T-helper 17 cell (primary cell): ENCODE results near the gene ZCCHC9. TPM values are rescaled to one million over a fixed set of nuclear protein-coding genes. Genes with fewer than 3 reads are reported as not detected.
"Not testable (repeated sequence)": the region's sequence is repeated elsewhere in the genome, so short reads cannot be mapped to it uniquely, and the experiment has no call there.

ENCODE experiments used
- ATAC-seq: fragments of 150-1000 bp; cut with Tn5 transposase; 2 replicates; pipeline ENCODE4 v1.10.0; 2021; ENCODE audit warnings: mild to moderate bottlenecking, moderate library complexity
- DNase-seq, 3 donors: peaks; one replicate each; pipeline versions ENCODE4 v3.0.0 to v3.0.0-alpha.2; 2020 to 2021
- H3K9me3 ChIP-seq: one replicate; pipeline ENCODE4 v1.7.0; 2013; ENCODE audit warnings: low read length, mild to moderate bottlenecking; ENCODE audit not compliant: control insufficient read depth, poor library complexity, severe bottlenecking
- H3K27ac Mint-ChIP-seq: one replicate; pipeline ENCODE4 v1.8.0; 2022; ENCODE audit warnings: mild to moderate bottlenecking, moderate library complexity, mixed read lengths
- H3K27me3 Mint-ChIP-seq: one replicate; pipeline ENCODE4 v1.8.0; 2022; ENCODE audit warnings: mixed read lengths
- H3K36me3 Mint-ChIP-seq: one replicate; pipeline ENCODE4 v1.8.0; 2022; ENCODE audit warnings: low read depth, mixed read lengths
- H3K4me1 Mint-ChIP-seq: one replicate; pipeline ENCODE4 v1.8.0; 2022; ENCODE audit warnings: mild to moderate bottlenecking, mixed read lengths
- H3K4me3 Mint-ChIP-seq: one replicate; pipeline ENCODE4 v1.8.0; 2022; ENCODE audit warnings: mild to moderate bottlenecking, moderate library complexity, mixed read lengths
- total RNA-seq, 4 donors: library from RNA in 2 of 4; stranded (reverse) in 2 of 4; gene quantifications; one replicate each; pipeline ENCODE4 v1.2.3 and lab custom pipeline; 2022 to 2026

ZCCHC9 gene
- total RNA-seq, 2 donors from 2014 or later: 14.4 to 15.5 TPM

DNA sequence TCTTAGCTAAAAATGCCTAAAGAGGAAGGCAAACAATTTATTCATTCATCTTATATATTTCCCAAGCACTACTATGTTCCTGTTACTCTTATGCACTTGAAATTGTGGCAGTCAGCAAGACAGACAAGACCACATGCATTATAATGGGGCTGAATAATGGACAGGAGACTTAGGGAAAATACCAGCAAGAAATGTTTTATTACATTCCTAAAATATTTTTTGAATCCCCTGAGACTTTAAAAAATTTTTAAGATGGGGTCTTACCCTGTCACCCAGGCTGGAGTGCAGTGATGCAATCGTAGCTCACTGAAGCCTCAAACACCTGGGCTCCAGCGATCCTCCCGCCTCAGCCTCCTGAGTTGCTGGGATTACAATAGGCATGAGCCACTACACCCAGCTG, 13.2 kb downstream of the ZCCHC9 start:
- no peaks in the 10 kb centered on the region for H3K27me3 Mint-ChIP-seq

DNA sequence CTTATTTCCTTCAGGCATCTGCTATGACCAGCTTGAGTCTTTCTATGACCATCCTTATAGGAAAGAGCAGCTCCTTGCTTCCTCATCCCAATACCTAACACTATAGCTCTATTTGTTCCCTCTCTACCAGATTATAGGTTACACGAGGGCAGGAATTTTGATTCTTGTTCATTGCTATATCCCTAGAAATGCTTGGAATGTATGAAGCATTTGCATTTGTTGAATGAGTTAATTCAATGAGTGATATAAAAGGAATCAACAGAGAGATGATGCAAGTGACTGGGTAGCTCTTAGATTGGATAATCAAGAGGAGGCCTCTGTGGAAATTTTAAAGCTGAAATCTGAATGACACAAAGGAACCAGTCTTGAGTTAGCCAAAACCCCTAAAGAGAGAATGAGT, 13.9 kb downstream of the ZCCHC9 start:
- Mint-ChIP-seq H3K4me3 (no peak overlapping the region), H3K4me1 (no peaks in the 10 kb centered on the region), H3K27ac (no peak overlapping the region), H3K27me3 (no peaks in the 10 kb centered on the region), H3K36me3 (peaks cover 5% of the 10 kb centered on the region)
- no peak for DNase-seq
- no peak for ATAC-seq
- no peaks in the 10 kb centered on the region for H3K9me3 ChIP-seq

More for the DNA sequence above, 13.2 kb downstream of the ZCCHC9 start:
- H3K4me3 Mint-ChIP-seq: no peak overlapping the region
- no peaks in the 10 kb centered on the region for H3K9me3 ChIP-seq
- no peak overlapping the region for H3K27ac Mint-ChIP-seq
- no peak for DNase-seq
- H3K4me1 Mint-ChIP-seq: no peaks in the 10 kb centered on the region
- no peak for ATAC-seq
- peaks cover 5% of the 10 kb centered on the region for H3K36me3 Mint-ChIP-seq

DNA sequence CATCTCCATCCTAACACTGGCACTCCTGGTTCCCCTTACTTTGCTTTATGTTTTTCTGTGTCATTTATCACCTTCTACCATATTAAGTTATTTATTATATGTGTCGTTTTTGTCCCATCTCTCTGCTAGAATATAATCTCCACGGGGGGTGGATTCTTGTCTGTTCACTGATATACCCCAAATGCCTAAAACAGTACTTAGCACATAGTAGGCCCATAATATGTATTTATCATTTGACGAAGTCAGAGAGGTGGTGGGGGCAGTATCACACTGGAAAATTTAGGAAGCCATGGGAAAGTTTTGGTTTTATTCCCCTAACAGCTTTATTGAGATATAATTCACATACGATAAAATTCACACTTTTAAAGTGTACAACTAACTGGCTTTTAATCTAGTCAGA, 14.4 kb downstream of the ZCCHC9 start:
- H3K27ac Mint-ChIP-seq: no peak overlapping the region
- H3K27me3 Mint-ChIP-seq: no peaks in the 10 kb centered on the region
- DNase-seq (no peak), ATAC-seq (no peak)
- H3K9me3 ChIP-seq: no peaks in the 10 kb centered on the region
- no peaks in the 10 kb centered on the region for H3K4me1 Mint-ChIP-seq
- H3K36me3 Mint-ChIP-seq: peaks cover 5% of the 10 kb centered on the region
- no peak overlapping the region for H3K4me3 Mint-ChIP-seq

DNA sequence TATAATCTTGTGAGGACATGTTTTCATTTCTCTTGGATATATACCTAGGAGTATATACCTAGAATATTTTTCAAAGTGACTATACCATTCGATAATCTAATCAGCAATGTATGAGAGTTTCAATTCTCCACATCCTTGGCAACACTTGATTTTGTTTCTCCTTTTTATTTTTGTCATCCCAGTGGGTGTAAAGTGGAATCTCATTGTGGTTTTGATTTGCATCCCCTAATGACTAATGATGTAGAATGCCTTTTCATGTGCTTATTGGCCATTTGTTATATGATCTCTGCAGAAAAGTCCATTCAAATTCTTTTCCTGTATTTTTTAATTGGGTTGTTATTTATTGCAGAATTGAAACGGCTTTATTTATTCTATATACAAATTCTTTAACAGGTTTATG, 15.2 kb downstream of the ZCCHC9 start:
- Mint-ChIP-seq H3K4me3 (no peak overlapping the region), H3K27me3 (no peaks in the 10 kb centered on the region), H3K4me1 (no peaks in the 10 kb centered on the region), H3K36me3 (peaks cover 5% of the 10 kb centered on the region), H3K27ac (no peak overlapping the region)
- no peak for ATAC-seq
- no peak for DNase-seq
- no peaks in the 10 kb centered on the region for H3K9me3 ChIP-seq

DNA sequence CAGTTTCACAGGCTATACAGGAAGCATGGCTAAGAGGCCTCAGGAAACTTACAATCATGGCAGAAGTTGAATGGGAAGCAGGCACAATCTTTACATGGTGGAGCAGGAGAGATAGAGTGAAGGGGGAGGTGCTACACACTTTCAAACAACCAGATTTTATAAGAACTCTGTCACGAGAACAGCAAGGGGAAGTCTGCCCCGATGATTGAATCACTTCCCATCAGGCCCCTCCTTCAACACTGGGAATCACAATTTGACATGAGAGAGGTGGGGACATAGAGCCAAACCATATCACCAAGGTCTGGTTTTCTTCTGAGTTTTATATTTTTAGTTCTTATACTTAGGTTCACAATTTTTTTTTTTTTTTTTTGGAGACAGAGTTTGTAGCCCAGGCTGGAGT, 16.1 kb downstream of the ZCCHC9 start:
- H3K9me3 ChIP-seq: no peaks in the 10 kb centered on the region
- H3K36me3 Mint-ChIP-seq: peaks cover 5% of the 10 kb centered on the region
- no peak for DNase-seq
- ATAC-seq: no peak
- no peaks in the 10 kb centered on the region for H3K27me3 Mint-ChIP-seq
- H3K4me3 Mint-ChIP-seq: no peak overlapping the region
- H3K27ac Mint-ChIP-seq: no peak overlapping the region
- H3K4me1 Mint-ChIP-seq: no peaks in the 10 kb centered on the region

DNA sequence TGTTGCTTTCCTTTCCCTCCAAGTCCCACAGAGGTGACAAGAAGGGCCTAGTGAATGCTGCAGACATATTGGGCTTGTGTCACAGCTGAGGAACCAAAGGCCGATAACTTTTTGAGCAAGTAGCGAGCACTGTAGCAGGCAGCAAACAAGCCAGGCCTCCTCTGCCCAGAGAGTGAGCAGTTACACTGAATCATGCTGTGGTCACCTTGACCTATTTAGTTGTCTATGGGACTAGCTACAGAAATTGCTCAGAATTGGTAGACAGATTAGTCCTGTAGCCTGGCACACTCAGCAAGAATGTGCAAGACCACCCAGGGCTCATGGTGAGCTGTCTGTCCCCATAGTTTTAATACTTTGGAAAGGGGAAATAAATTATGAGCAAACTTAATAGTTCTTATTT, 25.2 kb downstream of the ZCCHC9 start:
- H3K9me3 ChIP-seq: no peaks in the 10 kb centered on the region
- Mint-ChIP-seq H3K4me1 (no peaks in the 10 kb centered on the region), H3K36me3 (no peaks in the 10 kb centered on the region), H3K27me3 (no peaks in the 10 kb centered on the region), H3K4me3 (no peak overlapping the region), H3K27ac (no peak overlapping the region)
- no peak for DNase-seq
- ATAC-seq: no peak

DNA sequence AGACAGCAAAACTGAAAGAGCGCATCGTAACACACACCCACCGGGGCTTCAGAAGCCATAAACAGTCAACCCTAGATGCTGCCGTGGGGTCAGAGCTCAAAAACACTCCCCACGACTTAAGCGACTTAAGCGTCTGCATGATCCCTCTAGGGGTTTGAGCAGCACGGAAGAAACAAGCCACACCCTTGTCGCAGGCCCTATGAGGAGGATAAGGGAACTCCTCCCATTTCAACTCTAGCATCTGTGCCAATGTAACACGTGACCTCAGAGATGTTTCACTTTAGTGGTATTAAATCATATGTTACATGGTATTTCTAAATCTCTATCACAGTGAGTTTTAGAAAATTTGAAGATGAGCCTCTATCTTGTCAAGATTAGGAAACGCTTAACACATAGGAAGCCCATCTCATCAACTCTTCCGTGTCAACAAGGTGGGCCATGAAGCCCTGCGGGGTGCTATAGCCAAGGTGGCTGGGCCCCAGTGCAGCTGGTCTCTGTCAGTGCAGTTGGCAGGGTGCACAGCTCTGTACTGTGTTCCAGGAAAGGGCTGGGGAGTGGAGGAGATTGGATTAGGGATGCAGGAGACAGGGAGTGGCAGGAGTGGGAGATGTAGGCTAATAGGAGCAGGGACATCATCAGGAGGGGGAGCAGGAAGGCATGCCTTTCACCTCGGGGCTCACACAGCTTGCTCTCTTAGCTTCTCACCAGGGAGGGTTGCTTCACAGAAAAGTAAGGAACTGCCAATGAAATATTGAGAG, 33.1 kb downstream of the ZCCHC9 start:
- H3K36me3 Mint-ChIP-seq: no peaks in the 10 kb centered on the region
- peaks cover 7% of the 10 kb centered on the region for H3K27me3 Mint-ChIP-seq
- DNase-seq: no peak
- no peaks in the 10 kb centered on the region for H3K9me3 ChIP-seq
- no peak for ATAC-seq
- H3K4me1 Mint-ChIP-seq: no peaks in the 10 kb centered on the region
- H3K27ac Mint-ChIP-seq: peak overlapping the region; percentile 57
- no peak overlapping the region for H3K4me3 Mint-ChIP-seq

DNA sequence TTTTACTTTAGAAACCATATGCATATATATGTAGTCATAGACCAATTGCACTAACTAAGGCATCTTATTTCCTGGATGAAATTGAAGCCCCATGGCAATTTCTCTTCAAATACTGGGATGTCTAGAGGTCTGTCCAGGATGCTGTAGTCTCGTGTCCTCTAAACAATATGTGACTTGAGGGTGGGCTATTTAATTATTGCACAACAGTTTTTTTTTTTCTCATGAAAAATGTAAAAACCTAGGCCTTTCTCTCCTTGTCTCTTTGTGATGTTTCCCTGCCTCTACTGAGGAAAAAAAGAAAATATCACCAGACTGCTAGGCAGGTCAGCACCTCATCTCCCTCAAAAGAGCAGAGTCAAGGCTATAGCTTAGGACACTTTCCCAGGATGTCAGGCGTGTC, 34.6 kb downstream of the ZCCHC9 start:
- no peak overlapping the region for H3K4me3 Mint-ChIP-seq
- no peak for DNase-seq
- no peak for ATAC-seq
- H3K27me3 Mint-ChIP-seq: peaks cover 7% of the 10 kb centered on the region
- H3K4me1 Mint-ChIP-seq: no peaks in the 10 kb centered on the region
- no peaks in the 10 kb centered on the region for H3K9me3 ChIP-seq
- no peak overlapping the region for H3K27ac Mint-ChIP-seq
- no peaks in the 10 kb centered on the region for H3K36me3 Mint-ChIP-seq

DNA sequence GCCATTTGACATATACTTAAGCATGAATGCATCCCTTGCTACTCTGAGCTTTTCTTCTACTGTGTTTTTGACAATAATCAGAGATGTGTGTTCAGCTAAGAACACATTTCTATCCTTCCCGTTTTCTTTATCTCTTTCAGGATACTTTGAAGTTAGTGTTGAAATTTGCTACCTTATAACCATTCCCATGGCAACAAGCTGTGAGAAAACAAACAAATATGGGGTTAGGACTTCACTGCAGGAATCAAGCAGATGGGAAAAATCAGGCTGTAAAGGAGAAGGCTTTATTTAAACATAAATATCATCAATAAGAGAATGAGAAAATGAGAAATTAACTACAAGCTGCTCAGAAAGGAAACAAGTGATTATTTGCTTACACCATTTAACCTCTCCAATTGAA, 35.2 kb downstream of the ZCCHC9 start:
- H3K27me3 Mint-ChIP-seq: peaks cover 7% of the 10 kb centered on the region
- DNase-seq (no peak), ATAC-seq (no peak)
- H3K27ac Mint-ChIP-seq: no peak overlapping the region
- no peaks in the 10 kb centered on the region for H3K9me3 ChIP-seq
- no peak overlapping the region for H3K4me3 Mint-ChIP-seq
- no peaks in the 10 kb centered on the region for H3K4me1 Mint-ChIP-seq
- H3K36me3 Mint-ChIP-seq: no peaks in the 10 kb centered on the region

DNA sequence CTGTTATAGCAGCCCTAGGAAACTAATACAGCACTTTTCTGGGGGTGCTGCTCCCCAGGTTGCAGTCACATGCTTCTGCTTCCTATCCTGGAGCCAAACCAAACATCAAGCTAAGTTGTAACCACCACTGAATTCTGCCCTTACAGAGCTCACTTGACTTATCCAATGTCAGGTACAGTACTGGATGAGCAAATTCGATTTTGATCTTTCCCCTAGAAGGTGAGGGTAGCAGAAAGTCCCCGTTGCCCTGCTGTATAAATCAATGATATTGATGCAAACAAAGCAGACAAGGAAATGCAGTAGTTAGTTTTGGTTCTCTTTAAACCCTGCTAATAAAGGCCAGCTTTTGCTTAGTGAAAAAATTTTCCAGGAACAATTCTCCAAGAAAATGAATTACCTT, 36.4 kb downstream of the ZCCHC9 start:
- Mint-ChIP-seq H3K36me3 (no peaks in the 10 kb centered on the region), H3K27ac (no peak overlapping the region), H3K27me3 (peaks cover 7% of the 10 kb centered on the region), H3K4me1 (no peaks in the 10 kb centered on the region), H3K4me3 (no peak overlapping the region)
- no peak for ATAC-seq
- no peak for DNase-seq
- no peaks in the 10 kb centered on the region for H3K9me3 ChIP-seq

DNA sequence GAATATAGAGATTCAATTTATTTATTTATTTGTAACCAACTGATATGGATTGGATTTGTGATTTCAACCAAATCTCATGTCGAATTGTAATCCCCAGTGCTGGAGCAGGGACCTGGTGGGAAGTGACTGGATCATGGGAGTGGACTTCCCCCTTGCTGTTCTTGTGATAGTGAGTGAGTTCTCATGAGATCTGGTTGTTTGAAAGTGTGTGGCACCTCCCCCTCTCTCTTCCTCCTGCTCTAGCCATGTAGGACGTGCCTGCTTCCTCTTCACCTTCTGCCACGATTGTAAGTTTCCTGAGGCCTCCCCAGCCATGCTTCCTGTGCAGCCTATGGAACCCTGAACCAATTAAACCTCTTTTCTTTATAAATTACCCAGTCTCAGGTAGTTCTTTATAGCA, 36.8 kb downstream of the ZCCHC9 start:
- not testable (repeated sequence) for ATAC-seq, H3K27me3 Mint-ChIP-seq, H3K27ac Mint-ChIP-seq, H3K36me3 Mint-ChIP-seq, H3K4me1 Mint-ChIP-seq, H3K4me3 Mint-ChIP-seq, H3K9me3 ChIP-seq, DNase-seq

DNA sequence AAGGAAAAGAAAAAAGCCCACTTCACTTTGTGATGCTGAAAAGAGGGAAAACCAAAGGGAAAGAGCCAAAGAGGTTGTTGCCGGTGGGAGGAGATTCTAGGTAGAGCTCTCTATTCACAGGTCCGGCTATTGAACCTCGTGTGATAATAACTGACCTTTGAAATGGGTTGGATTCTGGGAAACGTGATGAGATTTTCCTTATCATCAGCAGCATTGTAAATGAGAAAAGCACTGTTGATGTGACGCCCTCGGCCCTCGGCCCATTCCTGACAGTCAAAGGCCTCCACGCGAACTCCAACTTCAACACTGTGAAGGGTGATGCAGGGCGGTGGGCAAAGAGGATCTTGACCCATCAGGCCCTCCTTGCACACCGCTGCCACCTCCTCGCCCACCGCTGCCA, 43.3 kb downstream of the ZCCHC9 start:
- DNase-seq: no peak
- no peak for ATAC-seq
- no peaks in the 10 kb centered on the region for H3K4me1 Mint-ChIP-seq
- no peaks in the 10 kb centered on the region for H3K27me3 Mint-ChIP-seq
- no peak overlapping the region for H3K27ac Mint-ChIP-seq
- H3K9me3 ChIP-seq: no peaks in the 10 kb centered on the region
- H3K4me3 Mint-ChIP-seq: no peak overlapping the region
- no peaks in the 10 kb centered on the region for H3K36me3 Mint-ChIP-seq

DNA sequence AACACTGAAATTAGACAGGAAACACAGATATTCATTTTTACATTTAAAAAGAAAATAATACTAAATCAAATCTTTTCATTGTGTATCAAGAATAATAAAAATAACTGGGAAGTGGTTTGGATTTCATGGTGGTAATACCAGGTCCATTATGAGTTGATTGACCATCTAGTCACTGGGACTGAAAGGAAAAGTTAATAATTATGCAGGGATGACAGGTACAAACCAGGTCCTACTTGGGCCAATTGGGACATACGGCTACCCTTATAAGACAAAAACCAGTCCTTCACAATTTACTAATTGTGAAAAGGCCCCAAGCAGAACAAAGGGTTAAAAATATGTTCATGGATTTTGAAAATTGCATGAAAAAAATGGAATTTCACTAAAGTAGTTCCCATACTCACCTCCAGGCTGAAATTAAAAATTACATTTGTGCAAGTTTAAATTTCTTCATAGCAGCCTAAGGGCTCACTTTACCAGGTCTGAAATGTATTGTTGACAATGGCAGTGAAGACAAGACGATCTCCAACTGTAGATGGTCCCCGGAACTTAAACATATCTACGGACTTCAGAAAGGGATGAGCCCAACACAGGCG, 44.1 kb downstream of the ZCCHC9 start:
- Mint-ChIP-seq H3K27me3 (peaks cover 3% of the 10 kb centered on the region), H3K27ac (no peak overlapping the region), H3K36me3 (no peaks in the 10 kb centered on the region), H3K4me1 (no peaks in the 10 kb centered on the region), H3K4me3 (no peak overlapping the region)
- ATAC-seq (no peak), DNase-seq (no peak)
- H3K9me3 ChIP-seq: no peaks in the 10 kb centered on the region

DNA sequence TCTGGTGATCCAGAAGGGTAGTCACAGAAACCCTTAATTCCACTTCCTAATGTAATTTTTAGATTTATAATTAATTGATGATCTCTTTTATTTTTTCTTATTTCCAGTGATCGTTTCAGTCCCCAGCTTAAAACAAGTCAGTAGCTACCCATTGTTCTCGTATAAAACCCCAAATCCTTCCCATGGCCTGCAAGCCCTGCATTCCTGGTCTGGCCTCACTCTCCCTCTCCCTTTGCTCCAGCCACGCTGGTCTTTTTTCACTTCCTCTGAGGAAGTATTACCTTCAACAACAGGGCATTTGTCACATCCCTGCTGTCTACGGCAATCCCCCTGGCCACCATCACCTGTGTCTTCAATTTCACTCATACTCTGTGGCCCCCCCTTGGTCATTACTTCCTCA, 47.8 kb downstream of the ZCCHC9 start:
- no peaks in the 10 kb centered on the region for H3K9me3 ChIP-seq
- H3K4me3 Mint-ChIP-seq: no peak overlapping the region

More for the DNA sequence above, 47.8 kb downstream of the ZCCHC9 start:
- Mint-ChIP-seq H3K27me3 (peaks cover 16% of the 10 kb centered on the region), H3K36me3 (no peaks in the 10 kb centered on the region), H3K4me1 (no peaks in the 10 kb centered on the region), H3K27ac (no peak overlapping the region)
- no peak for ATAC-seq
- DNase-seq: no peak
